OCI-LY3 (cell line): Measurements from ENCODE around the gene EMILIN3.

Experiments used
- CTCF ChIP-seq: fragments of 200-600, 300-600 bp; sonication (generic); IDR thresholded peaks from 2 replicates; pipeline ENCODE4 v1.5.1; 2014; ENCODE audit warnings: antibody characterized with exemption, low read length, low read depth
- EZH2phosphoT487 ChIP-seq: fragments of 200-600 bp; shearing (Covaris generic); IDR thresholded peaks from 2 replicates; pipeline ENCODE4 v1.6.1; 2018; ENCODE audit warnings: antibody characterized with exemption, mixed run types, low read depth

GRCh38 chr20:41345729-41346067 is 20.9 kb downstream of the EMILIN3 start:
- TF ChIP-seq CTCF, result no peak
- no peak for TF ChIP-seq EZH2phosphoT487
